ENCODE measurements around the gene ARSG. TPM values are rescaled to one million over a fixed set of nuclear protein-coding genes. Genes with fewer than 3 reads are reported as not detected.

The ARSG gene
- total RNA-seq, 4 donors from 2014 or later: 4.3 to 16.8 (median 7.8) TPM

GRCh38 chr17:68451670-68452354 lies 160.5 kb downstream of the ARSG start:
- no peak overlapping the region for H3K4me3 ChIP-seq (ENCODE audit: low read depth, poor library complexity, severe bottlenecking)
- no peak for DNase-seq (ENCODE audit: low spot score in 2 of 2)
- no peak for TF ChIP-seq POLR2A (IDR thresholded peaks at IDR 0.05)
- TF ChIP-seq, protein P1, sequence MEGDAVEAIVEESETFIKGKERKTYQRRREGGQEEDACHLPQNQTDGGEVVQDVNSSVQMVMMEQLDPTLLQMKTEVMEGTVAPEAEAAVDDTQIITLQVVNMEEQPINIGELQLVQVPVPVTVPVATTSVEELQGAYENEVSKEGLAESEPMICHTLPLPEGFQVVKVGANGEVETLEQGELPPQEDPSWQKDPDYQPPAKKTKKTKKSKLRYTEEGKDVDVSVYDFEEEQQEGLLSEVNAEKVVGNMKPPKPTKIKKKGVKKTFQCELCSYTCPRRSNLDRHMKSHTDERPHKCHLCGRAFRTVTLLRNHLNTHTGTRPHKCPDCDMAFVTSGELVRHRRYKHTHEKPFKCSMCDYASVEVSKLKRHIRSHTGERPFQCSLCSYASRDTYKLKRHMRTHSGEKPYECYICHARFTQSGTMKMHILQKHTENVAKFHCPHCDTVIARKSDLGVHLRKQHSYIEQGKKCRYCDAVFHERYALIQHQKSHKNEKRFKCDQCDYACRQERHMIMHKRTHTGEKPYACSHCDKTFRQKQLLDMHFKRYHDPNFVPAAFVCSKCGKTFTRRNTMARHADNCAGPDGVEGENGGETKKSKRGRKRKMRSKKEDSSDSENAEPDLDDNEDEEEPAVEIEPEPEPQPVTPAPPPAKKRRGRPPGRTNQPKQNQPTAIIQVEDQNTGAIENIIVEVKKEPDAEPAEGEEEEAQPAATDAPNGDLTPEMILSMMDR (IDR thresholded peaks at IDR 0.05): no peak
- intact Hi-C loops (cut with DNase I; ENCODE audit: low total_unique reads): no loop called here
- 88 to 92% methylated on average over 5 of the region's 5 CpGs for WGBS, 2 donors

- DNase-seq (ENCODE audit: low spot score in 2 of 2): no peak
- intact Hi-C loops (cut with DNase I; ENCODE audit: low total_unique reads): no loop called here
- 46% methylated on average over 6 of the region's 6 CpGs for WGBS, 2 donors
- no peak overlapping the region for H3K4me3 ChIP-seq (ENCODE audit: low read depth, poor library complexity, severe bottlenecking)
- TF ChIP-seq, protein P1 (IDR thresholded peaks at IDR 0.05): no peak
- no peak for TF ChIP-seq POLR2A (IDR thresholded peaks at IDR 0.05)
Measured at GRCh38 chr17:68452724-68453290, 161.5 kb downstream of the ARSG start.

DNA sequence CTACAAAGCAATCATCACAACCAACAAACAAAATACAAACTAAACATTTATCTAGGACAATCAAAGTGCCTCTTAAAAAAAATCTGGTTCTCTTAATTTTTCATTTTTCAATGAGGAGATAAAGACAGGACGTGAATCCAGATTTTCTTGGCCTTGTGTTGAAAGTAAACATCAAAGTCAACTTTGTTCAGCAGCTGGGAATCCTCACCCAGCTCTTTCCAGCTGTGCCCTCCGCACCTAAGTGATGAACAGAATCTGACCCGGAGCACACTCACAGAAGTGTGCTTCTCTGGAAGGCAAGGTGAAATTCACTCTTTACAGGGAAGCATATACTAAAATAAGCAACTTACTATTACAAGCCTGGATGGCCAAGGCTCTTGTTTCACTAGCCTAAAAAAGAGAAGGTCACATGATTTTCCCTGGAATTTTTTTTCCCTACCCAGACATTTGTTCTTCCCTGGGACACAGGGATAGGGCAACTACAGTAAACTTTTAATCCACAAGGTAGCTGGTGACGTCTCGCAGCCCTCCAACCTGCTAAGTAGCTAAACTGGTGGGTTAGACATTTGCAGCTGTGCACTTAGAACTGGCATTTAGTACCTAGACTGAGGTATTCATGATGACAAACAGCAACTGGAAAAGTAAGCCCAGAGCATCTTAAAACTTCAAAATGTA lies 162.8 kb downstream of the ARSG start:
- no peak for DNase-seq (ENCODE audit: low spot score in 2 of 2)
- WGBS, 2 donors: 83 to 89% methylated on average over 5 of the region's 5 CpGs
- no peak for TF ChIP-seq POLR2A (IDR thresholded peaks at IDR 0.05)
- TF ChIP-seq, protein P1 (IDR thresholded peaks at IDR 0.05): no peak
- H3K4me3 ChIP-seq (ENCODE audit: low read depth, poor library complexity, severe bottlenecking): no peak overlapping the region
- intact Hi-C loops (cut with DNase I; ENCODE audit: low total_unique reads): no loop called here

- WGBS, 2 donors: 26 to 39% methylated on average over 4 of the region's 4 CpGs
- intact Hi-C loops (cut with DNase I; ENCODE audit: low total_unique reads): no loop called here
- no peak for TF ChIP-seq POLR2A (IDR thresholded peaks at IDR 0.05)
- TF ChIP-seq, protein P1 (IDR thresholded peaks at IDR 0.05): no peak
- no peak overlapping the region for H3K4me3 ChIP-seq (ENCODE audit: low read depth, poor library complexity, severe bottlenecking)
- no peak for DNase-seq (ENCODE audit: low spot score in 2 of 2)
Measured at GRCh38 chr17:68455901-68456338, 164.6 kb downstream of the ARSG start.

GRCh38 chr17:68456339-68457167 lies 165.3 kb downstream of the ARSG start:
- intact Hi-C loops (cut with DNase I; ENCODE audit: low total_unique reads): no loop called here
- peak overlapping the region; percentile 61 for H3K4me3 ChIP-seq (ENCODE audit: low read depth, poor library complexity, severe bottlenecking)
- 6 to 8% methylated on average over 23 of the region's 23 CpGs for WGBS, 2 donors
- peak; percentile 83 to 95 for DNase-seq (ENCODE audit: low spot score in 2 of 2)
- TF ChIP-seq POLR2A (IDR thresholded peaks at IDR 0.05): no peak
- TF ChIP-seq, protein P1 (IDR thresholded peaks at IDR 0.05): no peak
